GM21717 (cell line): Measurements from ENCODE around the gene ATE1.
A peak's percentile ranks its signal among the peaks of the same experiment; 100 is the strongest.

ENCODE experiments used
- ATAC-seq: cut with Tn5 transposase; IDR thresholded peaks from one replicate; pipeline ENCODE4 v1.9.1; 2021; ENCODE audit warnings: mild to moderate bottlenecking, moderate library complexity; ENCODE audit not compliant: unreplicated experiment

ATE1 gene

DNA sequence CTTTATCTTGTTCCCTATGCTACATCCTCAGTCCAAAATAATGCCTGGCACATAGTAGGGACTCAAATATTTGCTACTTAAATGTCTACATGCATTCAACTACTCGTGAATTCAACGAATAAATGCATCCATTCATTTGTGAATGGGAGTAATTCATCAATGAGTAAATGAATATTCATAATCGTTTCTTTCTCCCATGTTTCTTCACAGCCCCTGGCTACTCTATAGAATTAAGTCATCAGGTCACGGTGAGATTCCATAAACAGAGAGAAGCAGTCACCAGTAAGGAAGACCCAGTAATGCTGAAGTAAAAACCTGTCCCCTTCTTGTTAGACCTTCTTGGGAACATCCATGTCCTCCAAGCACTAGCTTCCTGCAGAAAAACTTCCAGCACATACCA lies 48.4 kb downstream of the ATE1 start:
- no peak for ATAC-seq

DNA sequence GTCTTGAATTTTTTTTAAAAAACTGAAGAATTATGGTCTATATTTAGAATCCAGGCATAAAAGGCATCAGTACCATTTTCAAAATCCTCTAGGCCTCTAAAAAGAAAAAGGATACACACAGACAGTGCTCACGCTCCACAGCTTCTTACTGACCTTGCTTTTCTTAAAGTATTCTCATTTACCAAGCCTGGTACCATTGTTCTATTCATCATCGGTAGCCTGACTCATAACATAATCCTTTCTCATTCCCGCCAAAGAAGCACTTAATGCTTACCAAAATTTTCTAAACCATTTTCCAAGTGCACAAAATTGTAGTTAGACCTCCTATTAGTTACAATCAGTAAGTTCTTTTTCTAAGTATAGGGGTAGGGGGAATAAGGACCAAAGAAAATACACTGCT lies 54.6 kb downstream of the ATE1 start:
- ATAC-seq: no peak

DNA sequence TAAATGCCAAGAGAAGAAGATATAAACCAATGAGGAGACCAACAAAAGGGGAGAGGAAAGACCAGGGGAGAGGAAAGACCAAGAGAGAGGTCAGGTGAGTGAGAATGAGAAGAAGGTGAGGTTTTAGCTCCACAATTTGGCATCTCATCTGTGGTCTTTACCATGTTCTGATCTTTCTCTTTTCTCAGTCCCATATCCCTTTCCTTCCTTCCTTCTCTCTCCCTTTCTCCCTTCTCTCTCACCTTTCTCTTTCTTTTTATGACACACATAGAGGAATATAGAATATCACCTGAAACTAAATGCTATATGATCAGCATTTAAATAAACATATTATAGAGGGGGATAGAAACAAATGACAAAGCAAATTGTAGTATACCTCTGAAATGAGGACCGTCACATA lies 57.4 kb downstream of the ATE1 start:
- ATAC-seq: no peak

DNA sequence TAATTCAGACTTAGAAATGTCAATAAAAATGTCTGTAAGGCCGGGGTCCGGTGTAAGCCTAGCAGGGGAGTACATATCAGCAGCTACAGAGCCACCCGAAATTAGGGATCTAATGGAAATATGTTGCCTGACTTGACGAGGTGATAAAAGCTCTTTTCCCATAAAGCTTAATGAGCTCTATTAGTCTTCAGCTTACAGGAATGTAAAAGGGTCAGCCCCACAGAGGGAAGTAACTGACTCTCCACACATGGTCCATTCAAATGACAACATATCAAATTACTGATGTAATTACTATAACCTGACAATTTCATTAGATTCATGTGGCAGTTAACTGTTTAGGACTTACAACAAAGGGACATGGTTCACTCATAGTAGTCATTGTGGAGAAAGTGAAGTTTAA lies 62.3 kb downstream of the ATE1 start:
- no peak for ATAC-seq

DNA sequence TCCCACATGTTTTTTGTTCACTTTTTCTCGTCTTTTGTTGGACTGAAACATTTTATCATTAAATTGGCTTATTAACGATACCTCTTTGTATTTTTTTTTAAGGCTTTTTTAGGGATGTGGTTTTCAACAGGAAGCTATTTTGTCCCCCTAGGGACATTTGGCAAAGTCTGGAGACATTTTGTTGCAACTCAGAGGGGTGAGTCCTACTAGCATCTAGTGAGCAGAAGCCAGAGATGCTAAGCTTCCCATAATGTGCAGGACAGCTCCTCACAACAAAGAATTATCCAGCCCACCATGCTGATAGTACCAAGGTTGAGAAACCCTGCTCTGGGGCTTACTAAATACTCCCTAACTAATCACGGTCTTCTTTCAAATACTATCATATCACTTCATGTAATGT lies 63.2 kb downstream of the ATE1 start:
- no peak for ATAC-seq

DNA sequence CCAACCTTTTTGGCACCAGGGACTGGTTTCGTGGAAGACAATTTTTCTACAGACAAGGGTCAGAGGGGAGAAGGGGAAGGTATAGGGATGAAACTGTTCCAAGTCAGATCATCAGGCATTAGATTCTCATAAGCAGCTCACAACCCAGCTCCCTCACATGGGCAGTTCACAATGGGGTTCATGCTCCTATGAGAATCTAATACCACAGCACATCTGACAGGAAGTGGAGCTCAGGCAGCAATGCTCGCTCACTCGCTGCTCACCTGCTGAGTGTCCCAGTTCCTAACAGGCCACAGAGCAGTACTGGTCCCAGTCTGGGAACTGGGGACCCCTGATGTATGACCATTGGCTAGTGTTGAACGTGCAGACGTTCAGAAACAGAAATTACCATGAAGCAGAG lies 63.7 kb downstream of the ATE1 start:
- no peak for ATAC-seq

DNA sequence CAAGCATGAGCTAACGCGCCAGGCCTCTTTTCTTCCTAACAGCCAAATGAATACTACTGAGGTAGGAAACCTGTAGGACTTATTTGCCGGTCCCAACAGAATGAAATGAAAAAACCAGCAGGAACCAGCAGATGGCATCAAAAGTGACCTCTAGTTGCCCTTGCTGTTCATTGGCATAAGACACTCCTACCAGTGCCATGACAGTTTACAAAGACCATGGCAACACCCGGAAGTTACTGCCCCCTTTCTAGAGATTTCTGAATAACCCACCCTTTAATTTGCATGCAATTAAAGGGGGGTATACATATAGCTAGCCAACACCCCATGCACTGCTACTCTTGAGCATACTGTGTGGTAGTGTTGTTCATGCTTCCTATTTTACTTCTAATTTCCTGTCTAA lies 65.2 kb downstream of the ATE1 start:
- ATAC-seq: no peak

DNA sequence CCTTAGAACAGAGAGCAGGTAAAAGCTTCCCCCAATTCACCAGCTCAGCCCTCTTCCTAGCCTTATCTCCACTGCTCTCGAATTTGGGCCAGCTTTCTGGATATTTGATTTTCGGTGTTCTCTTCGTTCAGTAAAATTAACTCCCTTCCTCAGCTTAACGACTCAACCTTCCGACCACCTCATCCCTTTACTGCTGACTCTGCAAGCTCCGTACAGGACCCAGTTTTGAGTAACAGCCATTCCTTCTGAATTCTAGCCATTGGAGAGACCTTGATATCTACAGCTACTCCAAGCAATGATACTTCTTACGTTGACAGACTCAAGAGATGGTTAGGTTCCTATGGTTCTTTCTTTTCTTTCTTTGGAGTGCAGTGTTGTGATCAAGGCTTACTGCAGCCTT lies 65.8 kb downstream of the ATE1 start:
- ATAC-seq: no peak

DNA sequence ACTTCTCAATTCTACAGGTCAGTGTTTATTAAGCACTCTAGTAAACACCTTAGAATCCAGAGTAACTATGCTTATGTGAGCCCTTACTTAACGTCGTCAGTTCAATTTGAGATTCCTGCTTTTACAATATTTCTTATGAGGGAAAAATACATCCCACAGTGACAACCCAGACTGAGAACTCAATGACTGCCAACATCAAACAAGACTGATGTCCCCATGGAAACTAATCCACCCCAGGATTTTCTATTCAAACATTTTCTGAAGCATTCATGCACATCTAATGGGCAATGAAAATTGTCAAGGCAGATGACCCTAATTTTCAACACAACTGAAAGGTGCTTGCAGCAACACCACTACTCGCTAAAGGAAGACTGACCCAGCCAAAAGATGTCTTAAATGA lies 67.0 kb downstream of the ATE1 start:
- ATAC-seq: no peak

DNA sequence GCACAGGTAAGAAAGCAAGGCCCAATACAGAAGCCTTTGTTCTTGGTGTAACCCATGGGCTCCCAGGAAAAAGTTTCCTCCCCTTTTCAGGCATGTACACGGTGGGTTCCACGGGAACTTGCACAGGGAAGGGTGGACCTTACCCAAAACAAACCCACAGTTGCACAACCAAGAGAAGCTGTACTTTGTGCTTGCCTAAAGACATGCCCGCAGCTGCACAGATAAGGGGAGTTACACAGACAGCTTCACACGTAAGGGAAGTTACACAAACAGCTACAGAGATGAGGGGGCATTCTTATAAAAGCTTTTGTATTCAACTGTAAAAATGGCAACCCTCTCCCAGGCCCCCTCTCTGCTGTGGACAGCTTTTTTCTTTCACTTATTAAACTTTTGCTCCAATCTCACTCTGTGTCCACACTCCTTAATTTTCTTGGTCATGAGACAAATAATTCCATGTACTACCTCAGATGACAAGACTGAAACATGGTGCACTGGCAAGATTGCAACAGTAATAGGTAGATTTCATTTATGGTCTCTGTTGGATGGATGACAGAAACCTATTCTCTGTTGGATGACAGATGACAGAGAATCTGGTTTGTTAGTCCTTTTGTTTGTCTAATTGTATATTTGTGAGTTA lies 72.9 kb downstream of the ATE1 start:
- no peak for ATAC-seq

DNA sequence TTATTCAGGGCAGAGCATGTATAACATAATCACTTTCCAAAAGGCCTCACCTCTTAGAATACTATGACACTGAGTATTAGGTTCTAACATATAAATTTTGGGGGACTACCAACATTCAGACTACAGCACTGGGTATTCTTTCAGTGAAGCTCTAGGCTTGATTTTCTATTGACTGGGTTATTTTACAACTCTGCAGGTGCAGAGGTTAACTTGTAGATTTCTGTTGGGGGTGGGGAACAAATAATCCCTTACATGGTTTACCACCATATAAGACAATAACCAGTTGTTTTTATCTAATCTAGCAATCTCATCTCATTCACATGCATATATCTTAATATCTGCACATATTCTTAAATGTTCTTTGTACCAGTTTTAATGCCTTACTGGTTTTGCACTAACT lies 73.9 kb downstream of the ATE1 start:
- no peak for ATAC-seq

DNA sequence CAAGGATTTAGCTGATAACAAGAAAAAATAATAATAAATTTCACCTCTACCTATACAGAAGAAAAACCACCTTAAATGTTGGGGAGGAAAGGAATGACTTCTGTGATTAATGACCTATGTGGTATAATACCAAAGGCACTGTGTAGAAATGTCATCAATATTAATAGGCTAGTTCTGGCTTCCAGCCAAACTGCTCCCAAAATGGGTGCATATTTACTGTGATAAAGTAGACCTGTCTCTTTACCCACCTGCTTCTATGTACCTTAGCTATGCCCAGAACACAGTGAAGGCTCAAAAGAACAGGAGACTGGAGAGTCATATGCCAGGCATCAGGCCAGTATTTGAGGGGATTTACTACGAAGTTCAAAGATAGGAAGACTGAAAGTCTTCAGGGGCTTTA lies 76.0 kb downstream of the ATE1 start:
- ATAC-seq: no peak

DNA sequence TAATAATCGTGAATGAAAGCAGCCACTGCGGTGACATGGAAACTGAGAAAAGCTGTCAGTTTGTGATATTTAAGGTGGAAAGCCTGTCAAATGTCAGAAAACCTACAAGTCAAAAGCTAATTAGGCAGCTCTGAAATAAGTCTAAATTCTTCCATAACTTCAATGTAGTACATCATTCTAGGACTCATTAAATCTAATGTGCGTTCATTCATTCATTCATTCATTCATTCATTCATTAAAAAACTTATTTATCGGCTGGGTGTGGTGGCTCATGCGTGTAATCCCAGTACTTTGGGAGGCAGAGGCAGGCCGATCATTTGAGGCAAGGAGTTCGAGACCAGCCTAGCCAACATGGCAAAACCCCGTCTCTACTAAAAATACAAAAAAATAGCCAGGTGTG lies 79.7 kb downstream of the ATE1 start:
- ATAC-seq: no peak

DNA sequence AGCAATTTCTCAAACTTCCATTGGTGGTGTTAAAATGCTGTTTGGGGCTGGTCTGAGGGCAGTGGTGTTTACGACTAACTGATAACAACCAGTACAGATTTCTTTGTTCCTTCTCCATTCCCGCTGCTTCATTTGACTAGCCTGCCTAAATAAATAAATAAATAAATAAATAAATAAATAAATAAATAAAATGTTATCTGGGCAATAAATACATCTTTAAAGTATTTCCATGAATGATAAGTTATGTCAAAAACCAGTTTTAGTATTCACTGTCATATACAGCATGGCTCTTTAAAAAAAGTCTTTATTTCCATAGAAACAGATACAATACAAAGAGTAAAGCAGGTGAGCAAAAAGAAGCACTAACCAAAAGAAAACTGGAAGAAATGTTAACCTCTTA lies 81.3 kb downstream of the ATE1 start:
- no peak for ATAC-seq

DNA sequence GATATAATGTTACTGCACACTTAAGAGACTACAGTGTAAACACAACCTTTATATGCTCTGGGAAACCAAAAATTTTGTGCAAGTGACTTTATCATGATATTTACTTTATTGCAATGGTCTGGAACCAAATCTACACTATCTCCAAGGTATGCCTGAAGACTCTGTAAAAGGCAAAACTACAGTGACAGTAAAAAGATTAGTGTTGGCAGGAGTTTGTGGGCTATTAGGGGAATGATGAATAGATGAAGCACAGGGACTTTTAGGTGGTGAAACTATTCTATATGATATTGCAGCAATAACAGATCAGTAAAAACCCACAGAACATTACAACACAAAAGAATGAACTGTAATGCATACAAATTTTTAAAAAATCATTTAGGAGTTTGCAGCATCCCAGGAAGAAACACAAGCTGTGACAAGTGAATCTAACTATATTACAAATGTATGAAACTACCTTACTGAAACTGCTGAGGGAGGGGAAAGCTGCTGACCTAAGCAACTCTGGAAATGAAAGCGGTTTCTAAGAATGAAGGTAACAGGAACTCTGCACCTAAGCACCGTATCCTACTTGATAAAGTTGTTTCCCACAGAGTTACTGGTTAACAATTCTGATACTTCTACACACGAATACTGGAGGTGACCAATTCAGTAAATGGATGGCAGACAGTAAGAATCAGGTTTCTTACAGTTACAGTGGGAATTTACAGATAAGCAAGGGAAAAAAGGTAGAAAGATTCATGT lies 82.6 kb downstream of the ATE1 start:
- ATAC-seq: peak; percentile 70

DNA sequence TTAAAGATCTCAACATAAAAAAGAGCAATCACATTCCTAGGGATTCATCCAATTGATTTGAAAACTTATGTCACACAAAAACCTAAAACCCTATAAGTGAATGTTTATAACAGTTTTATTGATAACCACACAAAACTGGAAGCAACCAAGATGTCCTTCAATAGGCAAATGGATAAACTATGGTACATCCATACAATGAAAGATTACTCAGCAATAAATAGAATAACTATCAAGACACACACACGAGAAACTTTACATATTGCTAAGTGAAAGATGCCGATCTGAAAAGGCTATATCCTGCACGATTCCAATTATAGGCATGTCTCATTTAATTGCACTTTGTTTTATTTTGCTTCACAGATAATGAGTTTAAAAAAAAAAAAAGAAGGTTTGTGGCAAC lies 83.3 kb downstream of the ATE1 start:
- no peak for ATAC-seq

DNA sequence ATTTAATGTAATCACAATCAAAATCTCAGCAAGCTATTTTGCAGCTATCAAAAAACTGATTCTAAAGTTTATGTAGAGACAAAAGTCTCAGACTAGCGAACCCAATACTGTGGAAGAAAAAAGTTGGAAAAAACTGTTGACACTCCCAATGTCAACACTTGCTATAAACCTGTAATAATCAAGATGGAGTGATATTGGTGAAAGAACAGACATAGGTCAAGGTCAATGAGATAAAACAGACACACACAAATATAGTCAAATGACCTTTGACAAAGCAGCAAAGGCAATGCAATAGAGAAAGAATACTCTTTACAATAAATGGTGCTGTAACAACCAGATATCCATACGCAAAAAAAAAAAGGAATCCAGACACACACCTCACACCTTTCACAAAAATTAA lies 84.5 kb downstream of the ATE1 start:
- no peak for ATAC-seq

DNA sequence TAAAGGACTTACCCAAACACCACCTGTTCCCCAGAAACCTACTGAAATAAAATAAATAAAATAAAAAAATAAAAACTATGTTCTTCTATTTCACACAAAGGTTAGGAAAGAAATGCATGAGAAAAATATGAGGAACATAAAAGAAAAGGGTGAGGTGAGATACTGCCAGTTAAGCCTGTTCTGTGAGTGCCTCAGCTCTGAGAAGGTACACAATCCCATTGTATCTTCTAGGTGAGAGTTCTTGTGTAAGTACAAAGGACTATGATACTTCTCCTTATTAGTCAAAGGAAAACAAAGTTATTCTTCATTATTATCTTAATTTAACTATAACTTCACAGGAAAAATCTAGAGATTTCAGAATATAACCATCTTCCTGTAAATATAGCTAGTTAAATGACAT lies 86.0 kb downstream of the ATE1 start:
- ATAC-seq: no peak

DNA sequence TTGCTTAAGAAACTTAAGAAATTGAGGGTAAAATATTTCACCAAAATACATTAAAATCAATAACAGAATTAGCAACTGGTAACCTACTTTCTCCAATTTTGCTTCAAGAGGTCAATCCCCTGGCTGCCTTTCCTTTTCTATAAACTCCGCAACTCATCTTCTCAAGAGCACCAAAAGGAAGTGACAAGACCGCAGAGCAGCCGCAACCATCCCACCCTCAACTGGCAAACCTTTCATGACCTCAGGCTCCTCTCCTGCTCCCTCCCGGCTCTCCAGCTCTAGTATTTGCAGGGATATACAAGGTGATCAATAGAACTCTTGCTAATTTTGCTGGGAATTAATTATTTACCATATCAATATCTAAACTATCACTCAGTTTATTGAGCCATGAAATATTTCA lies 88.9 kb downstream of the ATE1 start:
- no peak for ATAC-seq

DNA sequence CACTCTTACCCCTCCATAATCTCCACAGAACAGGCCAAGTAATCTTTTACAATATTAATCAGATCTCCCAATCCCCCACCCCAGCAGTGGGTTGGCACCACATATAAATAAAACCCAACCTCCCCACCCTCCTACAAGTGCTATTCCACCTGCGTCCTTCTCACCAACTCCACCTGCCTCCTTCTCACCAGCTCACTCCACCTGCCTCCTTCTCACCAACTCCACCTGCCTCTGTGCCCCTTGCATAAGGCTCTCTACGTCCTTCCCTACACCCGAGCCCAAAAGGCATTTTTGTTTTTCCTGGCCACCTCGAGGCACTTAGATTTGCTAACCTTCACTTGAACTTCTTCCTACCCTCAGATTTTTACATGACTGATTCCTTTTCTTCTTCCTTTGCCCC lies 89.7 kb downstream of the ATE1 start:
- no peak for ATAC-seq

DNA sequence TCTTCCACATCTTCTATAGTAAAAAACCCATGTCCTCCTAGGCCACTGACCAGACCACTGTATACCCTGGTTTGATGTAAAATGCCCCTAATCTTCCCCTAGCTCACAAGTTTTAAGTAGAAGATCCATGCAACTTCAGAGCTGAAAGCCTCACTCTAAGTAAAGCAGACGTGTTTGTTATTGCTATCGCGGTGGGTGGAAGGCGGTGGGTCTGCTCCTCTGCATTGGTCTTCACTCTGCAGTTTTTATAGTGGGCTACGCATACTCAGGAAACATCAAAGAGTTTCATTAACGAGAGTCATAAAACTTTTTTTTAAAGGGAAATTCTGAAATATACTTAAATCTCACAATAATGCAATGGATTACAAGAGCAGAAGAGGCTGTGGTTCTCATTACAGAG lies 91.7 kb downstream of the ATE1 start:
- no peak for ATAC-seq

DNA sequence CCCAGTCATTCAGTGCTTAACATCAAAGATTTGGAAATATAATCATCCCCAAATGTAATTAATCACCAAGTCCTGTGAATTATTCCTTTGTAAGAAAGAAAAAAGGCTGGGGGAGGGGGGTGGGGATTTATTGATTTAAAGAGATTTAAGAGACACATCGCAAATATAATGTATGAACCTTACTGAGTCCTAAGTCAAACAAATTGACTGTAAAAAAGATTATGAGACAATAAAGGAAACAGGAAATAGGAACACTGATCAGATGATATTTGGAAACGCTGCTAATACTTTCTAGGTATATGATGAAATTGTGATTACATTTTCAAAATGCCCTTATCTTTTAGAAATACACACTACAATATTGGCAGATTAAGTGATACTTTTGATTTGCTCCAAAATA lies 92.5 kb downstream of the ATE1 start:
- no peak for ATAC-seq

DNA sequence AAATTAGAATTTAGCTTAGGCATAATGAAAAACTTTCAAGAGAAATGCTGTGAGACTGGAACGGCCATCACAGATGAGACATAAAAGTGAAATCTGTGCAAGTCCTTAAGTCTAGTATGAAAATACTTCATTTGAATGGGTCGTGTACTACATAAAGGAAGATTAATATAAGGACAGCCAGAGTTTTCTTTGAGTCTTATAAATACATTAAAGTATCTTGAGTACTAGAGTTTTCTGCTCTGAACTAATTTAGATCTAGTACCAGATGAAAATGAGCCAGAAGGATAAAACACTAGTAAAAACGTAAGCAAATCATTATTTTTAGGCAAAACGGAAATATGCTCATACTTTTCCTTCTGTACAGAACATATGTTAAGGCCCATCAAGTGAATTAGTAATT lies 93.1 kb downstream of the ATE1 start:
- no peak for ATAC-seq
